B cell (primary cell): ENCODE data around the gene OR52E8. TPM values are rescaled to one million over a fixed set of nuclear protein-coding genes. Genes with fewer than 3 reads are reported as not detected.

Experiments
- ATAC-seq: fragments of 200-7000 bp; cut with Tn5 transposase; one replicate; pipeline ENCODE4 v1.10.0; 2021; ENCODE audit warnings: low read depth, mild to moderate bottlenecking, moderate number of reproducible peaks, moderate library complexity
- CTCF ChIA-PET: fragments of 350-600 bp; sonication (Branson Sonifier 250); formaldehyde crosslinking; loops from one replicate; lab custom pipeline; 2021; ENCODE audit warnings: antibody characterized with exemption, inconsistent platforms; lab: Charles Lee
- POLR2A ChIA-PET: fragments of 350-600 bp; sonication (Branson Sonifier 250); formaldehyde crosslinking; loops from one replicate; lab custom pipeline; 2021; ENCODE audit warnings: antibody characterized with exemption; lab: Charles Lee
- DNase-seq: peaks from one replicate; pipeline ENCODE4 v3.0.0; 2013
- H2AFZ ChIP-seq: 2 replicates; pipeline ENCODE4 v1.6.1; 2012; ENCODE audit warnings: mild to moderate bottlenecking, low read depth, low read length; ENCODE audit not compliant: insufficient read depth, poor library complexity, severe bottlenecking
- H3K27ac ChIP-seq, 2 donors: 1 replicate in 1 of 2; 2 replicates in 1 of 2; pipeline ENCODE4 v1.5.1; 2012 to 2013; ENCODE audit warnings: low read length in 2 of 2, mild to moderate bottlenecking in 2 of 2, moderate library complexity in 1 of 2
- H3K27me3 ChIP-seq, 4 experiments: fragments of 200-600 bp in 1 of 4; sonication (generic) in 1 of 4; replicated peaks in 1 of 4; 1 replicate in 2 of 4; 2 replicates in 2 of 4; pipeline versions ENCODE4 v1.6.1 to v1.7.0; 2013 to 2016; ENCODE audit warnings: low read length in 3 of 4, mild to moderate bottlenecking in 2 of 4, mixed read lengths in 1 of 4, moderate library complexity in 1 of 4; ENCODE audit not compliant: insufficient read depth in 4 of 4, control insufficient read depth in 3 of 4; ENCODE audit errors: control extremely low read depth in 1 of 4
- H3K36me3 ChIP-seq, 2 experiments: replicated peaks in 1 of 2; 1 replicate in 1 of 2; 2 replicates in 1 of 2; pipeline versions ENCODE4 v1.6.1 to v1.7.1; 2013; ENCODE audit warnings: low read length in 1 of 2; ENCODE audit not compliant: insufficient read depth in 2 of 2, control insufficient read depth in 1 of 2; ENCODE audit errors: control extremely low read depth in 1 of 2, extremely low read depth in 1 of 2
- H3K4me1 ChIP-seq, 2 donors: fragments of 200-600 bp in 1 of 2; sonication (generic) in 1 of 2; 1 replicate in 1 of 2; 2 replicates in 1 of 2; pipeline versions ENCODE4 v1.5.1 to v1.6.1; 2013 to 2017; ENCODE audit warnings: low read length in 2 of 2; ENCODE audit not compliant: control insufficient read depth in 2 of 2, insufficient read depth in 2 of 2
- H3K4me2 ChIP-seq: replicated peaks from 2 replicates; pipeline ENCODE3; 2012; ENCODE audit warnings: mild to moderate bottlenecking, low read depth, low read length; ENCODE audit not compliant: poor library complexity, severe bottlenecking
- H3K4me3 ChIP-seq, 5 experiments: fragments of 200-600 bp in 1 of 5; sonication (generic) in 1 of 5; 1 replicate in 3 of 5; 2 replicates in 2 of 5; pipeline versions ENCODE4 v1.5.1 to v1.7.0; 2011 to 2016; ENCODE audit warnings: low read length in 4 of 5, mild to moderate bottlenecking in 4 of 5, low read depth in 2 of 5, control low read depth in 1 of 5, moderate library complexity in 1 of 5; ENCODE audit not compliant: insufficient read depth in 1 of 5; ENCODE audit errors: control extremely low read depth in 1 of 5, extremely low read depth in 1 of 5
- H3K79me2 ChIP-seq: fragments of 200-600 bp; sonication (generic); one replicate; pipeline ENCODE4 v1.6.0; 2016; ENCODE audit warnings: low read length; ENCODE audit not compliant: control insufficient read depth, insufficient read depth
- H3K9ac ChIP-seq: fragments of 200-600 bp; sonication (generic); 2 replicates; pipeline ENCODE4 v1.6.1; 2017; ENCODE audit warnings: mild to moderate bottlenecking, low read length, moderate library complexity
- H3K9me3 ChIP-seq, 3 donors: one replicate each; pipeline versions ENCODE4 v1.6.1 to v1.7.1; 2013; ENCODE audit warnings: low read length in 2 of 3; ENCODE audit not compliant: control insufficient read depth in 2 of 3, insufficient read depth in 1 of 3; ENCODE audit errors: control extremely low read depth in 1 of 3
- H4K20me1 ChIP-seq: 2 replicates; pipeline ENCODE4 v1.6.0; 2012; ENCODE audit warnings: mild to moderate bottlenecking, low read length; ENCODE audit not compliant: insufficient read depth, control insufficient read depth, poor library complexity, severe bottlenecking
- H3K27ac Mint-ChIP-seq: one replicate; pipeline ENCODE4 v1.8.0; 2021; ENCODE audit warnings: mixed read lengths
- H3K27me3 Mint-ChIP-seq: one replicate; pipeline ENCODE4 v1.8.0; 2021; ENCODE audit warnings: mixed read lengths
- H3K4me1 Mint-ChIP-seq: one replicate; pipeline ENCODE4 v1.8.0; 2021; ENCODE audit warnings: mixed read lengths
- H3K4me3 Mint-ChIP-seq: one replicate; pipeline ENCODE4 v1.8.0; 2021; ENCODE audit warnings: mixed read lengths
- H3K9me3 Mint-ChIP-seq: one replicate; pipeline ENCODE4 v1.8.0; 2022; ENCODE audit warnings: mixed read lengths; ENCODE audit not compliant: insufficient read depth
- EZH2 ChIP-seq: IDR thresholded peaks from 2 replicates; pipeline ENCODE4 v1.6.1; 2012; ENCODE audit warnings: borderline replicate concordance, low read depth, mild to moderate bottlenecking, moderate library complexity, low read length; ENCODE audit not compliant: insufficient read depth, poor library complexity, severe bottlenecking
- whole genome bisulfite sequencing: methylation state at CpG from one replicate; pipeline ENCODE4 v1.1.5; 2013; ENCODE audit warnings: missing lambda C conversion rate; ENCODE audit not compliant: insufficient coverage; 5-methylcytosine and 5-hydroxymethylcytosine counted together
- intact Hi-C: fragments of 100-400 bp; cut with micrococcal nuclease; formaldehyde crosslinking; loops from one replicate; pipeline ENCODE4 v1.10.0; 2022
- polyA plus RNA-seq: library from polyadenylated mRNA; depleted of rRNA; stranded (reverse); fragments of >200 nt; gene quantifications from 2 replicates; pipeline ENCODE4 v1.2.3, GENCODE V29; 2012
- total RNA-seq, 2 donors: library from RNA; stranded (reverse); fragments of 120-200 nt in 1 of 2; gene quantifications; 1 replicate in 1 of 2; 2 replicates in 1 of 2; pipeline versions ENCODE4 v1.2.3 to v1.2.4, GENCODE V29; 2013 to 2022
- TF ChIP-seq, protein P1 (sequence below): fragments of 200-600 bp; IDR thresholded peaks from one replicate; pipeline ENCODE4 v1.8.0; 2022; ENCODE audit warnings: antibody characterized with exemption, mild to moderate bottlenecking

The OR52E8 gene
- total and polyA plus RNA-seq, 2 donors (not counting 1 experiment from before 2014, with no cell fraction given) = not detected

- peak; percentile 20 for DNase-seq
- Histone ChIP-seq H4K20me1 (no peaks in the 10 kb centered on the region), H3K4me3 (no peak overlapping the region), H3K4me1 (peaks cover 3 to 11% of the 10 kb centered on the region in 2 donors), H3K9me3 (no peaks in the 10 kb centered on the region), H3K36me3 (no peaks in the 10 kb centered on the region), H2AFZ (no peak overlapping the region), H3K79me2 (no peaks in the 10 kb centered on the region), H3K27me3 (peaks cover 0 to under 1% (median 0%) of the 10 kb centered on the region in 4 experiments), H3K4me2 (no peak overlapping the region), H3K9ac (no peak overlapping the region), H3K27ac (no peak overlapping the region)
- POLR2A ChIA-PET = no interaction called here
- Mint-ChIP-seq H3K4me3 (no peak overlapping the region), H3K4me1 (peaks cover 12% of the 10 kb centered on the region), H3K9me3 (no peaks in the 10 kb centered on the region), H3K27ac (no peak overlapping the region), H3K27me3 (peaks cover under 1% of the 10 kb centered on the region)
- CTCF ChIA-PET = interaction anchor here (1.3 kb wide), 1 partner anchor 216 kb away, joined by 3 read pairs; no protein-coding TSS in a partner anchor
- intact Hi-C loops = no loop called here
- TF ChIP-seq, protein P1, sequence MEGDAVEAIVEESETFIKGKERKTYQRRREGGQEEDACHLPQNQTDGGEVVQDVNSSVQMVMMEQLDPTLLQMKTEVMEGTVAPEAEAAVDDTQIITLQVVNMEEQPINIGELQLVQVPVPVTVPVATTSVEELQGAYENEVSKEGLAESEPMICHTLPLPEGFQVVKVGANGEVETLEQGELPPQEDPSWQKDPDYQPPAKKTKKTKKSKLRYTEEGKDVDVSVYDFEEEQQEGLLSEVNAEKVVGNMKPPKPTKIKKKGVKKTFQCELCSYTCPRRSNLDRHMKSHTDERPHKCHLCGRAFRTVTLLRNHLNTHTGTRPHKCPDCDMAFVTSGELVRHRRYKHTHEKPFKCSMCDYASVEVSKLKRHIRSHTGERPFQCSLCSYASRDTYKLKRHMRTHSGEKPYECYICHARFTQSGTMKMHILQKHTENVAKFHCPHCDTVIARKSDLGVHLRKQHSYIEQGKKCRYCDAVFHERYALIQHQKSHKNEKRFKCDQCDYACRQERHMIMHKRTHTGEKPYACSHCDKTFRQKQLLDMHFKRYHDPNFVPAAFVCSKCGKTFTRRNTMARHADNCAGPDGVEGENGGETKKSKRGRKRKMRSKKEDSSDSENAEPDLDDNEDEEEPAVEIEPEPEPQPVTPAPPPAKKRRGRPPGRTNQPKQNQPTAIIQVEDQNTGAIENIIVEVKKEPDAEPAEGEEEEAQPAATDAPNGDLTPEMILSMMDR = no peak
- no peak for TF ChIP-seq EZH2
- peak; percentile 49 for ATAC-seq
- WGBS = no CpG with 5 or more reads among the region's 4 CpGs
Observed at GRCh38 chr11:5815534-5815933, 42.0 kb downstream of the OR52E8 start.

- H3K9ac ChIP-seq = no peak overlapping the region
- no peaks in the 10 kb centered on the region for H3K9me3 ChIP-seq
- ATAC-seq (no peak), DNase-seq (no peak)
- no peak overlapping the region for H3K27ac ChIP-seq
- no peak for TF ChIP-seq EZH2
- TF ChIP-seq, protein P1 = no peak
- H4K20me1 ChIP-seq = no peaks in the 10 kb centered on the region
- no peak overlapping the region for H2AFZ ChIP-seq
- H3K4me3 Mint-ChIP-seq = no peak overlapping the region
- peaks cover 12% of the 10 kb centered on the region for H3K4me1 Mint-ChIP-seq
- no peaks in the 10 kb centered on the region for H3K36me3 ChIP-seq
- ChIA-PET CTCF (interaction anchor here (0.6 to 3.1 kb wide), 13 partner anchors 12 to 1174 kb away, joined by 3 to 28 read pairs (median 4); partner anchors contain the start of genes OR51D1 and TRIM5), POLR2A (no interaction called here)
- no peaks in the 10 kb centered on the region for H3K79me2 ChIP-seq
- no peaks in the 10 kb centered on the region for H3K9me3 Mint-ChIP-seq
- H3K4me3 ChIP-seq = no peak overlapping the region
- intact Hi-C loops = loop anchor here (2.0 kb wide), 1 partner anchor 1623 kb away; no protein-coding TSS in a partner anchor
- H3K27ac Mint-ChIP-seq = no peak overlapping the region
- peaks cover 10 to 12% of the 10 kb centered on the region in 2 donors for H3K4me1 ChIP-seq
- H3K4me2 ChIP-seq = no peak overlapping the region
- peaks cover 0 to 11% (median 9%) of the 10 kb centered on the region in 4 experiments for H3K27me3 ChIP-seq
- H3K27me3 Mint-ChIP-seq = peaks cover 34% of the 10 kb centered on the region
- WGBS = 95% methylated on average over 3 of the region's 6 CpGs
Observed at GRCh38 chr11:5809905-5810795, 47.3 kb downstream of the OR52E8 start.
